Astrocyte (in vitro differentiated cells and primary cell): Measurements from ENCODE around the gene FHIP1B.

Source experiments
- EZH2 ChIP-seq: IDR thresholded peaks from 2 replicates; pipeline ENCODE4 v1.6.1; 2012; ENCODE audit warnings: mild to moderate bottlenecking, low read length, inconsistent platforms; ENCODE audit not compliant: insufficient read depth
- TF ChIP-seq, protein P1 (sequence below): IDR thresholded peaks from 2 replicates; pipeline ENCODE4 v1.5.1; 2011; ENCODE audit warnings: low read depth, mild to moderate bottlenecking, inconsistent platforms, low read length, moderate library complexity; ENCODE audit not compliant: insufficient read depth

DNA sequence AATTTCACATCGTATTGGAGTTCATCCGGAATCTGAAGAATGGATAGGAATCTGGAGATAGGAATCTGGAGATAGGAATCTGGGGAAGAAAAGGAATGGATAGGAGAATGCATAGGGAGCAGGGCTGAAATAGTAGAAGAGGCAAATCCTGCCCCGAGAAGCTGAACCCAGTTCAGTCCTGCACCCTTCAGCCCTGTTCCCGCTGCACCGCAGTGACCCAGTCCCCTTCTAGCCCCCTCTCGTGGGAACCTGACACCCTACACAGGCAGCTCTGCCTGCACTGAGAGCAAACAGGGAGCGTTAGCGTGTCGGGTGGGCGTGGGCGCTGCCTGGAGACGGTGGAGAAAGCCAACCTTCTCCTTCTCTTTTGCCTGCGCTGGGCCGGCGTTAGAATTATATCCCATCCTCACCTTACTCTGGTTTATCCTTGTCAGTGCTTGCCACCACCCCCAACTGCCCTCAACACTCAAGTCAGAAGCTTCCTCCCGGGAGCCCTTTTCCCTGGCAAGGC lies 24.2 kb upstream of the FHIP1B start:
- TF ChIP-seq, protein P1, sequence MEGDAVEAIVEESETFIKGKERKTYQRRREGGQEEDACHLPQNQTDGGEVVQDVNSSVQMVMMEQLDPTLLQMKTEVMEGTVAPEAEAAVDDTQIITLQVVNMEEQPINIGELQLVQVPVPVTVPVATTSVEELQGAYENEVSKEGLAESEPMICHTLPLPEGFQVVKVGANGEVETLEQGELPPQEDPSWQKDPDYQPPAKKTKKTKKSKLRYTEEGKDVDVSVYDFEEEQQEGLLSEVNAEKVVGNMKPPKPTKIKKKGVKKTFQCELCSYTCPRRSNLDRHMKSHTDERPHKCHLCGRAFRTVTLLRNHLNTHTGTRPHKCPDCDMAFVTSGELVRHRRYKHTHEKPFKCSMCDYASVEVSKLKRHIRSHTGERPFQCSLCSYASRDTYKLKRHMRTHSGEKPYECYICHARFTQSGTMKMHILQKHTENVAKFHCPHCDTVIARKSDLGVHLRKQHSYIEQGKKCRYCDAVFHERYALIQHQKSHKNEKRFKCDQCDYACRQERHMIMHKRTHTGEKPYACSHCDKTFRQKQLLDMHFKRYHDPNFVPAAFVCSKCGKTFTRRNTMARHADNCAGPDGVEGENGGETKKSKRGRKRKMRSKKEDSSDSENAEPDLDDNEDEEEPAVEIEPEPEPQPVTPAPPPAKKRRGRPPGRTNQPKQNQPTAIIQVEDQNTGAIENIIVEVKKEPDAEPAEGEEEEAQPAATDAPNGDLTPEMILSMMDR: no peak
- no peak for TF ChIP-seq EZH2
